Stimulated activated CD4-positive, alpha-beta T cell treated with anti-CD3 and anti-CD28 coated beads, Interleukin-1b, Interleukin-23, amount 100 ng/mL, for 24 hours (primary cell): ENCODE data around the gene GINS1.

Experiments used
- DNase-seq, 4 experiments: peaks; one replicate each; pipeline ENCODE4 v3.0.0-alpha.2; 2020; ENCODE audit warnings: low read depth in 4 of 4, low spot score in 1 of 4

The GINS1 gene

GRCh38 chr20:25493137-25493536 is 85.7 kb downstream of the GINS1 start:
- DNase-seq: no peak

- no peak for DNase-seq
Observed at GRCh38 chr20:25493748-25494505, 86.5 kb downstream of the GINS1 start.

- DNase-seq: no peak
Observed at GRCh38 chr20:25494506-25495188, 87.2 kb downstream of the GINS1 start.

GRCh38 chr20:25495189-25495824 is 87.8 kb downstream of the GINS1 start:
- DNase-seq: no peak

- no peak for DNase-seq
Observed at GRCh38 chr20:25496165-25496967, 88.9 kb downstream of the GINS1 start.

GRCh38 chr20:25496968-25497401 is 89.5 kb downstream of the GINS1 start:
- no peak for DNase-seq

GRCh38 chr20:25497586-25498279 is 90.3 kb downstream of the GINS1 start:
- no peak for DNase-seq
